ENCODE results near the gene ELFN2. TPM values are rescaled to one million over a fixed set of nuclear protein-coding genes. Genes with fewer than 3 reads are reported as not detected.

Gene ELFN2
- total and polyA plus RNA-seq, 2 of the 13 experiments (the other 11 are each of a cell fraction or from before 2014, with no cell fraction given), result 0.01 TPM; not detected in 1

GRCh38 chr22:37409031-37409430 lies 18.2 kb downstream of the ELFN2 start:
- no peaks in the 10 kb centered on the region for H3K9me3 ChIP-seq (ENCODE audit: low read length)
- no peaks in the 10 kb centered on the region for H3K79me2 ChIP-seq (ENCODE audit: insufficient read depth, low read length)
- ATAC-seq, result no peak
- H3K27me3 ChIP-seq (ENCODE audit: control insufficient read depth in 1 of 2, insufficient read depth in 2 of 2, low read length in 2 of 2), result peaks cover 5 to 32% of the 10 kb centered on the region in 2 experiments
- no peak overlapping the region for H3K27ac ChIP-seq (ENCODE audit: extremely low read length, insufficient read depth, low read length)
- H3K9ac ChIP-seq (ENCODE audit: insufficient read depth, low read depth, low read length), result no peak overlapping the region
- H2AFZ ChIP-seq (ENCODE audit: low read length), result no peak overlapping the region
- no peak for DNase-seq (ENCODE audit: low spot score)
- TF ChIP-seq TBL1XR1 (IDR thresholded peaks at IDR 0.05; ENCODE audit: borderline replicate concordance, low read length, partially characterized antibody), result no peak
- TF ChIP-seq, protein P1, sequence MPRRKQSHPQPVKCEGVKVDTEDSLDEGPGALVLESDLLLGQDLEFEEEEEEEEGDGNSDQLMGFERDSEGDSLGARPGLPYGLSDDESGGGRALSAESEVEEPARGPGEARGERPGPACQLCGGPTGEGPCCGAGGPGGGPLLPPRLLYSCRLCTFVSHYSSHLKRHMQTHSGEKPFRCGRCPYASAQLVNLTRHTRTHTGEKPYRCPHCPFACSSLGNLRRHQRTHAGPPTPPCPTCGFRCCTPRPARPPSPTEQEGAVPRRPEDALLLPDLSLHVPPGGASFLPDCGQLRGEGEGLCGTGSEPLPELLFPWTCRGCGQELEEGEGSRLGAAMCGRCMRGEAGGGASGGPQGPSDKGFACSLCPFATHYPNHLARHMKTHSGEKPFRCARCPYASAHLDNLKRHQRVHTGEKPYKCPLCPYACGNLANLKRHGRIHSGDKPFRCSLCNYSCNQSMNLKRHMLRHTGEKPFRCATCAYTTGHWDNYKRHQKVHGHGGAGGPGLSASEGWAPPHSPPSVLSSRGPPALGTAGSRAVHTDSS (CRISPR knock-in tag; conservative IDR thresholded peaks at IDR 0.05), result no peak
- TF ChIP-seq, protein P2, sequence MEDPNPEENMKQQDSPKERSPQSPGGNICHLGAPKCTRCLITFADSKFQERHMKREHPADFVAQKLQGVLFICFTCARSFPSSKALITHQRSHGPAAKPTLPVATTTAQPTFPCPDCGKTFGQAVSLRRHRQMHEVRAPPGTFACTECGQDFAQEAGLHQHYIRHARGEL (CRISPR knock-in tag; IDR thresholded peaks at IDR 0.05), result no peak
- TF ChIP-seq ZNF460 (CRISPR knock-in tag; IDR thresholded peaks at IDR 0.05; ENCODE audit: borderline replicate concordance), result no peak
- no peak for TF ChIP-seq ZSCAN9 (CRISPR knock-in tag; IDR thresholded peaks at IDR 0.05; ENCODE audit: borderline replicate concordance)
- TF ChIP-seq, protein P3, sequence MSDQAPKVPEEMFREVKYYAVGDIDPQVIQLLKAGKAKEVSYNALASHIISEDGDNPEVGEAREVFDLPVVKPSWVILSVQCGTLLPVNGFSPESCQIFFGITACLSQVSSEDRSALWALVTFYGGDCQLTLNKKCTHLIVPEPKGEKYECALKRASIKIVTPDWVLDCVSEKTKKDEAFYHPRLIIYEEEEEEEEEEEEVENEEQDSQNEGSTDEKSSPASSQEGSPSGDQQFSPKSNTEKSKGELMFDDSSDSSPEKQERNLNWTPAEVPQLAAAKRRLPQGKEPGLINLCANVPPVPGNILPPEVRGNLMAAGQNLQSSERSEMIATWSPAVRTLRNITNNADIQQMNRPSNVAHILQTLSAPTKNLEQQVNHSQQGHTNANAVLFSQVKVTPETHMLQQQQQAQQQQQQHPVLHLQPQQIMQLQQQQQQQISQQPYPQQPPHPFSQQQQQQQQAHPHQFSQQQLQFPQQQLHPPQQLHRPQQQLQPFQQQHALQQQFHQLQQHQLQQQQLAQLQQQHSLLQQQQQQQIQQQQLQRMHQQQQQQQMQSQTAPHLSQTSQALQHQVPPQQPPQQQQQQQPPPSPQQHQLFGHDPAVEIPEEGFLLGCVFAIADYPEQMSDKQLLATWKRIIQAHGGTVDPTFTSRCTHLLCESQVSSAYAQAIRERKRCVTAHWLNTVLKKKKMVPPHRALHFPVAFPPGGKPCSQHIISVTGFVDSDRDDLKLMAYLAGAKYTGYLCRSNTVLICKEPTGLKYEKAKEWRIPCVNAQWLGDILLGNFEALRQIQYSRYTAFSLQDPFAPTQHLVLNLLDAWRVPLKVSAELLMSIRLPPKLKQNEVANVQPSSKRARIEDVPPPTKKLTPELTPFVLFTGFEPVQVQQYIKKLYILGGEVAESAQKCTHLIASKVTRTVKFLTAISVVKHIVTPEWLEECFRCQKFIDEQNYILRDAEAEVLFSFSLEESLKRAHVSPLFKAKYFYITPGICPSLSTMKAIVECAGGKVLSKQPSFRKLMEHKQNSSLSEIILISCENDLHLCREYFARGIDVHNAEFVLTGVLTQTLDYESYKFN (CRISPR knock-in tag; conservative IDR thresholded peaks at IDR 0.05), result no peak
- no peaks in the 10 kb centered on the region for H3K4me1 ChIP-seq (ENCODE audit: insufficient read depth, low read length)
- BruUV-seq (replicated peaks), result no TSS peak
- H3K4me2 ChIP-seq (ENCODE audit: low read depth, low read length), result no peak overlapping the region
- ChIA-PET CTCF (ENCODE audit: low intra/inter-chr PET ratio, low total read pairs) (no interaction called here), POLR2A (no interaction called here)
- in situ Hi-C loops (cut with HindIII; ENCODE audit: extremely low pct_ligation_motif_present, low pct_unique_long_range_greater_than_20kb) (no loop called here), intact Hi-C loops (cut with micrococcal nuclease; ENCODE audit: unreplicated experiment) (no loop called here)
- no peak for FAIRE-seq
- no peaks in the 10 kb centered on the region for H3K36me3 ChIP-seq (replicated peaks in 1 of 2; ENCODE audit: control insufficient read depth in 1 of 2, insufficient read depth in 2 of 2, low read length in 2 of 2)
- 0% methylated on average over 1 of the region's 8 CpGs for WGBS (ENCODE audit: low lambda C conversion rate)
- H3K4me3 ChIP-seq (replicated peaks in 1 of 3; ENCODE audit: insufficient read depth in 1 of 3, low read depth in 2 of 3, low read length in 3 of 3), result no peak overlapping the region
- H4K20me1 ChIP-seq (ENCODE audit: insufficient read depth, low read length), result no peaks in the 10 kb centered on the region

Measured in HepG2 (cell line).